Activated CD4-positive, alpha-beta T cell treated with anti-CD3 and anti-CD28 coated beads for 1 hour (primary cell): ENCODE results near the gene MBL2.

Experiments
- DNase-seq: peaks from one replicate; pipeline ENCODE4 v3.0.0-alpha.2; 2020

MBL2 gene

GRCh38 chr10:52739380-52740154, 33.0 kb downstream of the MBL2 start:
- DNase-seq, result no peak

- DNase-seq, result no peak
Observed at GRCh38 chr10:52738951-52739350, 33.6 kb downstream of the MBL2 start.

GRCh38 chr10:52729271-52730104, 43.1 kb downstream of the MBL2 start:
- DNase-seq, result no peak

- no peak for DNase-seq
Observed at GRCh38 chr10:52720018-52720417, 52.6 kb downstream of the MBL2 start.
